AG04449 (cell line): ENCODE data around the gene SIM1.

ENCODE experiments used
- CTCF ChIA-PET: fragments of 350-600 bp; formaldehyde crosslinking; extraction: SDS; loops from one replicate; lab custom pipeline; 2021; ENCODE audit warnings: antibody characterized with exemption; lab: Yijun Ruan, JAX
- POLR2A ChIA-PET: fragments of 400-600, 350-600 bp; formaldehyde crosslinking; extraction: SDS; loops from one replicate; lab custom pipeline; 2020; ENCODE audit warnings: antibody characterized with exemption, inconsistent platforms; lab: Yijun Ruan, JAX
- DNase-seq: peaks from one replicate; pipeline ENCODE4 v3.0.0-alpha.2; 2010; ENCODE audit warnings: low read depth, low spot score
- H3K4me3 ChIP-seq: 2 replicates; pipeline ENCODE4 v1.5.1; 2011; ENCODE audit warnings: low read depth, mild to moderate bottlenecking, control low read depth, low read length
- CTCF ChIP-seq: IDR thresholded peaks from one replicate; pipeline ENCODE4 v1.5.1; 2011; ENCODE audit warnings: mild to moderate bottlenecking, moderate library complexity, low read length, control low read depth, inconsistent platforms; ENCODE audit not compliant: insufficient read depth; ENCODE audit errors: missing control alignments

SIM1 gene

DNA sequence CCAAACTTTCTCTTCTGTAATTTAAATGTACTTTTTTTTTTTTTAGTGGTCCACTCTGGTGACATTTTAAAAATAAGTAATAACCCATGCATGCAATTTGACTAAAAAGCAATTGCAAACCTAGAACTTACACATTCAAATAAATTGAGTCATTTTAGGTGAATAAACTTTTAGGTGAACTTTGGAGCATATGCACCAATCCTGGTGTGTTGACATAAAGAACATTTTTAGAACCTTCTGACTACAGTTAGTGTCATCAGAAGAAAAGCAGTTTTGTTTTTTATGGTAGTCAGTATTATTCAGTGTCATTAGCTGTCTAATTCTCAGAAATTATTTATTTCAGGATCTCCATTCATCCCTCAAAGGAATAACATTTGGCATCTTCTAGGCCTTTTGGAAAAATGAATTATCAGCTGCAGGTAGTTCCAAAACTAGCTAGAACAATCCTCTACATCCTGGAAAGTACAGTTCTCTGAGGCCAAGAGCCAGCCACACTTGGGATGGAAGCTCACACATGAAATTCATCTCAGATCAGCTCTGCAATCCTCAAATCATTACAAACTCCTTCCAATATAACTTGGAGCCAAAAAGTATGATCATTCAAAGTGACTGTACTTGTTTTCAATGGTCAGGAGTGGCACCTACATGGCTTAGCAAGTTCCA is 38.5 kb upstream of the SIM1 start:
- POLR2A ChIA-PET: no interaction called here
- TF ChIP-seq CTCF: no peak
- no peak overlapping the region for H3K4me3 ChIP-seq
- CTCF ChIA-PET: interaction anchor here (0.8 to 2.5 kb wide), 5 partner anchors 9 to 387 kb away, joined by 3 to 9 read pairs (median 4); no protein-coding TSS in a partner anchor
- no peak for DNase-seq

GRCh38 chr6:100493206-100493888 is 28.6 kb upstream of the SIM1 start:
- H3K4me3 ChIP-seq: no peak overlapping the region
- no peak for DNase-seq
- CTCF ChIA-PET: interaction anchor here (0.6 to 1.7 kb wide), 6 partner anchors 10 to 376 kb away, joined by 3 to 7 read pairs (median 4); no protein-coding TSS in a partner anchor
- POLR2A ChIA-PET: no interaction called here
- TF ChIP-seq CTCF: no peak

- no peak for TF ChIP-seq CTCF
- no peak for DNase-seq
- ChIA-PET CTCF (interaction anchor here (0.7 to 1.7 kb wide), 3 partner anchors 172 to 384 kb away, joined by 3 to 7 read pairs (median 3); no protein-coding TSS in a partner anchor), POLR2A (interaction anchor here (0.7 kb wide), 1 partner anchor 419 kb away, joined by 3 read pairs; no protein-coding TSS in a partner anchor)
- H3K4me3 ChIP-seq: no peak overlapping the region
Measured at GRCh38 chr6:100491952-100492670, 27.4 kb upstream of the SIM1 start.

DNA sequence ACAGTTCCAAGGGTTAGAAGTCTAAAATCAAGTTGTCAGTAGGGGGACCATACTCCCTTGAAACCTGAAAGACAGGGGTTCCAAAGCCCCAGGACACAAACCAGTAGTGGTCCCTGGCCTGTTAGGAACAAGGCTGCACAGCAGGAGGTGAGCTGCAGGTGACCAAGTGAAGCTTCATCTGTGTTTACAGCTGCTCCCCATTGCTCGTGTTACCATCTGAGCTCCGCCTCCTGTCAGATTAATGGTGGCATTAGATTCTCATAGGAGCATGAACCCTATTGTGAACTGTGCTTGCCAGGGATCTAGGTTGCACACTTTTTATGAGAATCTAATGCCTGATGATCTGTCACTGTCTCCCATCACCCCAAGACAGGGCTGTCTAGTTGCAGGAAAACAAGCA is 25.3 kb upstream of the SIM1 start:
- DNase-seq: no peak
- H3K4me3 ChIP-seq: no peak overlapping the region
- POLR2A ChIA-PET: no interaction called here
- CTCF ChIA-PET: no interaction called here
- TF ChIP-seq CTCF: no peak

DNA sequence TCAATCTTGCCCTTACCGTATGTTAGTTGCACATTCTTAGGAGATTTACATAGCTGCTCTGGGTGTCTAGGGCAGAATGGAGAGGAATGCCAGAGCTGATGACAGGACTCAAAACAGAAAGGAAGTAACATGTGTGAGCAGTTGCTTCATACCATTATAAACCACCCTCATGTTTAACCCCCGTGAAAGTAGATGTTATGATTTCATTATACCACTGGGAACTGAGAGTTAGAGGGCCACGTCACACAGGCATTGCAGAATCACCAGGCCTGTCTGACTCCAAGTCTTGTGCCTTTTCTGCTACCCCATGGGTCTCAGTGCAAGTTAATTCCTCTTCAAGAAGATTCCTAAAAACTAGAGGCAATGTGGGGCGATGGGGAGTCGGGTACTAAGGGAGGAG is 23.5 kb upstream of the SIM1 start:
- no peak for DNase-seq
- ChIA-PET POLR2A (no interaction called here), CTCF (interaction anchor here (0.8 to 1.4 kb wide), 3 partner anchors 9 to 379 kb away, joined by 3 to 5 read pairs (median 3); no protein-coding TSS in a partner anchor)
- no peak for TF ChIP-seq CTCF
- H3K4me3 ChIP-seq: no peak overlapping the region
